Activated T-helper 1 cell treated with Interleukin-2 at 50 U/mL for 16 hours (primary cell): ENCODE measurements around the gene BARHL2.

Experiments used
- DNase-seq: peaks from one replicate; pipeline ENCODE4 v3.0.0-alpha.2; 2020; ENCODE audit warnings: low read depth

BARHL2 gene

GRCh38 chr1:90710579-90711536 is 6.2 kb downstream of the BARHL2 start:
- no peak for DNase-seq

- no peak for DNase-seq
Measured at GRCh38 chr1:90709535-90709934, 7.6 kb downstream of the BARHL2 start.

GRCh38 chr1:90708826-90709225 is 8.3 kb downstream of the BARHL2 start:
- DNase-seq, result no peak

GRCh38 chr1:90708236-90708786 is 8.8 kb downstream of the BARHL2 start:
- no peak for DNase-seq

GRCh38 chr1:90707363-90707710 is 9.8 kb downstream of the BARHL2 start:
- DNase-seq, result no peak

GRCh38 chr1:90706437-90707362 is 10.4 kb downstream of the BARHL2 start:
- no peak for DNase-seq

- DNase-seq, result no peak
Measured at GRCh38 chr1:90705956-90706355, 11.1 kb downstream of the BARHL2 start.

- DNase-seq, result no peak
Measured at GRCh38 chr1:90704817-90705216, 12.3 kb downstream of the BARHL2 start.

GRCh38 chr1:90694846-90695245 is 22.3 kb downstream of the BARHL2 start:
- DNase-seq, result no peak

- DNase-seq, result no peak
Measured at GRCh38 chr1:90687747-90688146, 29.4 kb downstream of the BARHL2 start.

- no peak for DNase-seq
Measured at GRCh38 chr1:90675161-90675847, 41.8 kb downstream of the BARHL2 start.

- DNase-seq, result no peak
Measured at GRCh38 chr1:90671741-90672140, 45.4 kb downstream of the BARHL2 start.

- no peak for DNase-seq
Measured at GRCh38 chr1:90671251-90671650, 45.9 kb downstream of the BARHL2 start.
